ENCODE measurements around the gene PHRF1. TPM values are rescaled to one million over a fixed set of nuclear protein-coding genes. Genes with fewer than 3 reads are reported as not detected.

Gene PHRF1
- total RNA-seq, 1 donor from 2014 or later: 38.3 TPM

DNA sequence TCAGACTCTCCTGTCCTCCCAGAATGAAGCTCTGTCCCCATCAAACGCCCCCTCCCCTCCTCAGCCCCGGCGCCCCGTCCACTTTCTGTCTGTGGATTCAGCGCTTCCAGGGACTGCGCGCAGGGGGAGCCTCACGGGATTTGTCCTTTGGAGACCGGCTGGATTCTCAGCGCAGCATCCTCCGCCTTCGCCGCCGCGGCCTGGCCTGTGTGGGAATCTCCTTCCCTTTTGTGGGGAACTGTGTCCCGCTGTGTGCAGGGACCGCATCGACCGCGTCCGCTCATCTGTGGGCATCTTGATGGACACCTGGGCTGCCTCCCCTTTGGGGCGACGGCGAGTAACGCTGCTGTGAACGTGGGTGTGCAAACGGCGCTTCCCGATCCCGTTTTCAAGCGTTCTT is 51.8 kb downstream of the PHRF1 start:
- H3K4me3 ChIP-seq (ENCODE audit: insufficient read depth, low read depth, low read length): no peak overlapping the region
- peaks cover 4% of the 10 kb centered on the region for H3K9me3 Mint-ChIP-seq (ENCODE audit: unreplicated experiment)
- H3K27ac ChIP-seq (ENCODE audit: low read depth, low read length): peak overlapping the region; percentile 54
- peaks cover 15% of the 10 kb centered on the region for H3K4me1 ChIP-seq (ENCODE audit: insufficient read depth, low read length)
- DNase-seq (ENCODE audit: low read depth) (no peak), FAIRE-seq (no peak)
- H3K9me3 ChIP-seq (ENCODE audit: insufficient read depth, low read depth, low read length): no peaks in the 10 kb centered on the region
- peak overlapping the region; percentile 34 for H3K4me3 Mint-ChIP-seq (ENCODE audit: unreplicated experiment)
- H2AFZ ChIP-seq (ENCODE audit: low read depth, low read length): no peak overlapping the region
- peaks cover 23% of the 10 kb centered on the region for H3K4me1 Mint-ChIP-seq (ENCODE audit: low read depth, unreplicated experiment)
- H4K20me1 ChIP-seq (ENCODE audit: insufficient read depth, low read length): peaks cover 5% of the 10 kb centered on the region
- no peaks in the 10 kb centered on the region for H3K36me3 ChIP-seq (ENCODE audit: insufficient read depth, low read length)
- H3K27me3 Mint-ChIP-seq (ENCODE audit: low read depth, unreplicated experiment): no peaks in the 10 kb centered on the region
- H3K27me3 ChIP-seq (ENCODE audit: insufficient read depth, low read length): peaks cover 2% of the 10 kb centered on the region
- H3K4me2 ChIP-seq (ENCODE audit: low read length): peak overlapping the region; percentile 78
- H3K9ac ChIP-seq (ENCODE audit: low read length): no peak overlapping the region
- peak overlapping the region; percentile 98 for H3K27ac Mint-ChIP-seq (ENCODE audit: unreplicated experiment)
- no peak for TF ChIP-seq EZH2 (IDR thresholded peaks at IDR 0.05; ENCODE audit: insufficient read depth, low read length)
- TF ChIP-seq, protein P1, sequence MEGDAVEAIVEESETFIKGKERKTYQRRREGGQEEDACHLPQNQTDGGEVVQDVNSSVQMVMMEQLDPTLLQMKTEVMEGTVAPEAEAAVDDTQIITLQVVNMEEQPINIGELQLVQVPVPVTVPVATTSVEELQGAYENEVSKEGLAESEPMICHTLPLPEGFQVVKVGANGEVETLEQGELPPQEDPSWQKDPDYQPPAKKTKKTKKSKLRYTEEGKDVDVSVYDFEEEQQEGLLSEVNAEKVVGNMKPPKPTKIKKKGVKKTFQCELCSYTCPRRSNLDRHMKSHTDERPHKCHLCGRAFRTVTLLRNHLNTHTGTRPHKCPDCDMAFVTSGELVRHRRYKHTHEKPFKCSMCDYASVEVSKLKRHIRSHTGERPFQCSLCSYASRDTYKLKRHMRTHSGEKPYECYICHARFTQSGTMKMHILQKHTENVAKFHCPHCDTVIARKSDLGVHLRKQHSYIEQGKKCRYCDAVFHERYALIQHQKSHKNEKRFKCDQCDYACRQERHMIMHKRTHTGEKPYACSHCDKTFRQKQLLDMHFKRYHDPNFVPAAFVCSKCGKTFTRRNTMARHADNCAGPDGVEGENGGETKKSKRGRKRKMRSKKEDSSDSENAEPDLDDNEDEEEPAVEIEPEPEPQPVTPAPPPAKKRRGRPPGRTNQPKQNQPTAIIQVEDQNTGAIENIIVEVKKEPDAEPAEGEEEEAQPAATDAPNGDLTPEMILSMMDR (IDR thresholded peaks at IDR 0.05; ENCODE audit: insufficient read depth, low read depth, low read length): no peak
- no peaks in the 10 kb centered on the region for H3K79me2 ChIP-seq (ENCODE audit: insufficient read depth, low read length)
- peaks cover 9% of the 10 kb centered on the region for H3K36me3 Mint-ChIP-seq (ENCODE audit: low read depth, unreplicated experiment)

DNA sequence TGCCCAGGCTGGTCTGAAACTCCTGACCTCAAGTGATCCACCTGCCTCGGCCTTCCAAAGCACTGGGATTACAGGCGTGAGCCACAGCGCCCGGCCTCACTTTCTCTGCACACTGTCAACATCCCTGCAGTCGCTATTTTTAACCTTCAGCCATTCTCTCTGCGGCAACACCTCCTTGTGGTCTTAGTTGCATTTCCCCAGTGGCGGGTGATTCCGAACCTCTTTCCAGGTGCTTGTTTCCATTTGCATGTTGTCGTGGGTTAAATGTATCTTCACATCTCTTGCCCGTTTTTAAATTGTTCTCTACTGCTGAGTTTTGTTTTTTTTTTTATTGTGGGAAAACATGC is 52.9 kb downstream of the PHRF1 start:
- peaks cover 4% of the 10 kb centered on the region for H3K9me3 Mint-ChIP-seq (ENCODE audit: unreplicated experiment)
- no peaks in the 10 kb centered on the region for H3K9me3 ChIP-seq (ENCODE audit: insufficient read depth, low read depth, low read length)
- peaks cover 5% of the 10 kb centered on the region for H4K20me1 ChIP-seq (ENCODE audit: insufficient read depth, low read length)
- H3K9ac ChIP-seq (ENCODE audit: low read length): no peak overlapping the region
- peaks cover 6% of the 10 kb centered on the region for H3K36me3 Mint-ChIP-seq (ENCODE audit: low read depth, unreplicated experiment)
- no peaks in the 10 kb centered on the region for H3K27me3 Mint-ChIP-seq (ENCODE audit: low read depth, unreplicated experiment)
- peaks cover 15% of the 10 kb centered on the region for H3K4me1 ChIP-seq (ENCODE audit: insufficient read depth, low read length)
- H3K4me1 Mint-ChIP-seq (ENCODE audit: low read depth, unreplicated experiment): peaks cover 21% of the 10 kb centered on the region
- peak overlapping the region; percentile 98 for H3K27ac Mint-ChIP-seq (ENCODE audit: unreplicated experiment)
- H2AFZ ChIP-seq (ENCODE audit: low read depth, low read length): no peak overlapping the region
- no peak for FAIRE-seq
- peak overlapping the region; percentile 35 for H3K27ac ChIP-seq (ENCODE audit: low read depth, low read length)
- H3K27me3 ChIP-seq (ENCODE audit: insufficient read depth, low read length): peaks cover 2% of the 10 kb centered on the region
- peak overlapping the region; percentile 78 for H3K4me2 ChIP-seq (ENCODE audit: low read length)
- H3K4me3 ChIP-seq (ENCODE audit: insufficient read depth, low read depth, low read length): no peak overlapping the region
- TF ChIP-seq EZH2 (IDR thresholded peaks at IDR 0.05; ENCODE audit: insufficient read depth, low read length): no peak
- TF ChIP-seq, protein P1 (IDR thresholded peaks at IDR 0.05; ENCODE audit: insufficient read depth, low read depth, low read length): no peak
- peak overlapping the region; percentile 52 for H3K4me3 Mint-ChIP-seq (ENCODE audit: unreplicated experiment)
- H3K79me2 ChIP-seq (ENCODE audit: insufficient read depth, low read length): no peaks in the 10 kb centered on the region
- no peaks in the 10 kb centered on the region for H3K36me3 ChIP-seq (ENCODE audit: insufficient read depth, low read length)
- DNase-seq (ENCODE audit: low read depth): no peak

DNA sequence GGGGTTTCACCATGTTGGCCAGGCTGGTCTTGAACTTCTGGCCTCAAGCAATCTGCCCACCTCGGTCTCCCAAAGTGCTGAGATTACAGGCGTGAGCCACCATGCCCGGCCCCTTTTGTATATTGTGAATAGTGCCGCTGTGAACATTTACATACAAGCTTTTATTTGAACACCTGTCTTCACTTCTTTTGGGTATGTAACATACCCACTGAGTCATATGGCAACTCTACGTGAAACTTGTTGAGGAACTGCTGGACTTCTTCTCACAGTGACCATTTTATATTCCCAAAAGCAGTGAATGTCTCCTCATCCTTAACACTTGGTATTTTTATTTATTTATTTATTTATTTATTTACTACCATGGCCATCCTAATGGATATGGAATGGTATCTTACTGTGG is 54.6 kb downstream of the PHRF1 start:
- no peaks in the 10 kb centered on the region for H3K9me3 ChIP-seq (ENCODE audit: insufficient read depth, low read depth, low read length)
- no peaks in the 10 kb centered on the region for H3K79me2 ChIP-seq (ENCODE audit: insufficient read depth, low read length)
- H3K27ac ChIP-seq (ENCODE audit: low read depth, low read length): no peak overlapping the region
- Mint-ChIP-seq H3K36me3 (ENCODE audit: low read depth, unreplicated experiment) (peaks cover 11% of the 10 kb centered on the region), H3K27me3 (ENCODE audit: low read depth, unreplicated experiment) (no peaks in the 10 kb centered on the region), H3K4me3 (ENCODE audit: unreplicated experiment) (no peak overlapping the region), H3K27ac (ENCODE audit: unreplicated experiment) (no peak overlapping the region), H3K9me3 (ENCODE audit: unreplicated experiment) (peaks cover 4% of the 10 kb centered on the region), H3K4me1 (ENCODE audit: low read depth, unreplicated experiment) (peaks cover 21% of the 10 kb centered on the region)
- H3K4me1 ChIP-seq (ENCODE audit: insufficient read depth, low read length): peaks cover 15% of the 10 kb centered on the region
- H3K4me2 ChIP-seq (ENCODE audit: low read length): no peak overlapping the region
- no peaks in the 10 kb centered on the region for H3K36me3 ChIP-seq (ENCODE audit: insufficient read depth, low read length)
- peaks cover 2% of the 10 kb centered on the region for H3K27me3 ChIP-seq (ENCODE audit: insufficient read depth, low read length)
- no peak overlapping the region for H2AFZ ChIP-seq (ENCODE audit: low read depth, low read length)
- H4K20me1 ChIP-seq (ENCODE audit: insufficient read depth, low read length): peaks cover 10% of the 10 kb centered on the region
- no peak for TF ChIP-seq EZH2 (IDR thresholded peaks at IDR 0.05; ENCODE audit: insufficient read depth, low read length)
- TF ChIP-seq, protein P1 (IDR thresholded peaks at IDR 0.05; ENCODE audit: insufficient read depth, low read depth, low read length): no peak
- H3K9ac ChIP-seq (ENCODE audit: low read length): no peak overlapping the region
- DNase-seq (ENCODE audit: low read depth) (no peak), FAIRE-seq (no peak)
- no peak overlapping the region for H3K4me3 ChIP-seq (ENCODE audit: insufficient read depth, low read depth, low read length)
